Measurements from ENCODE around the gene RMI1.

Gene RMI1

GRCh38 chr9:83991355-83991754 lies 10.8 kb downstream of the RMI1 start:
- no peaks in the 10 kb centered on the region for H3K9me3 ChIP-seq (ENCODE audit: control insufficient read depth, insufficient read depth, low read length)
- no peak overlapping the region for H3K4me3 ChIP-seq (ENCODE audit: low read depth, low read length)
- H3K4me1 ChIP-seq (ENCODE audit: control insufficient read depth, insufficient read depth, low read length) = no peaks in the 10 kb centered on the region
- no peaks in the 10 kb centered on the region for H3K36me3 ChIP-seq (ENCODE audit: control insufficient read depth, insufficient read depth, low read length)
- H3K9ac ChIP-seq (ENCODE audit: low read depth, low read length) = no peak overlapping the region
- no peaks in the 10 kb centered on the region for H3K27me3 ChIP-seq (ENCODE audit: control insufficient read depth, insufficient read depth, low read length)

GRCh38 chr9:83992407-83992806 lies 11.8 kb downstream of the RMI1 start:
- Histone ChIP-seq H3K4me1 (ENCODE audit: control insufficient read depth, insufficient read depth, low read length) (no peaks in the 10 kb centered on the region), H3K9me3 (ENCODE audit: control insufficient read depth, insufficient read depth, low read length) (no peaks in the 10 kb centered on the region), H3K4me3 (ENCODE audit: low read depth, low read length) (no peak overlapping the region), H3K27me3 (ENCODE audit: control insufficient read depth, insufficient read depth, low read length) (no peaks in the 10 kb centered on the region), H3K9ac (ENCODE audit: low read depth, low read length) (no peak overlapping the region), H3K36me3 (ENCODE audit: control insufficient read depth, insufficient read depth, low read length) (no peaks in the 10 kb centered on the region)

GRCh38 chr9:83992901-83993300 lies 12.3 kb downstream of the RMI1 start:
- Histone ChIP-seq H3K36me3 (ENCODE audit: control insufficient read depth, insufficient read depth, low read length) (no peaks in the 10 kb centered on the region), H3K4me1 (ENCODE audit: control insufficient read depth, insufficient read depth, low read length) (no peaks in the 10 kb centered on the region), H3K9ac (ENCODE audit: low read depth, low read length) (no peak overlapping the region), H3K9me3 (ENCODE audit: control insufficient read depth, insufficient read depth, low read length) (no peaks in the 10 kb centered on the region), H3K4me3 (ENCODE audit: low read depth, low read length) (no peak overlapping the region), H3K27me3 (ENCODE audit: control insufficient read depth, insufficient read depth, low read length) (no peaks in the 10 kb centered on the region)

- no peaks in the 10 kb centered on the region for H3K4me1 ChIP-seq (ENCODE audit: control insufficient read depth, insufficient read depth, low read length)
- H3K4me3 ChIP-seq (ENCODE audit: low read depth, low read length) = no peak overlapping the region
- no peaks in the 10 kb centered on the region for H3K27me3 ChIP-seq (ENCODE audit: control insufficient read depth, insufficient read depth, low read length)
- no peak overlapping the region for H3K9ac ChIP-seq (ENCODE audit: low read depth, low read length)
- H3K9me3 ChIP-seq (ENCODE audit: control insufficient read depth, insufficient read depth, low read length) = no peaks in the 10 kb centered on the region
- H3K36me3 ChIP-seq (ENCODE audit: control insufficient read depth, insufficient read depth, low read length) = no peaks in the 10 kb centered on the region
Measured at GRCh38 chr9:83996126-83996525, 15.5 kb downstream of the RMI1 start.

- Histone ChIP-seq H3K9ac (ENCODE audit: low read depth, low read length) (no peak overlapping the region), H3K9me3 (ENCODE audit: control insufficient read depth, insufficient read depth, low read length) (no peaks in the 10 kb centered on the region), H3K4me3 (ENCODE audit: low read depth, low read length) (no peak overlapping the region), H3K27me3 (ENCODE audit: control insufficient read depth, insufficient read depth, low read length) (no peaks in the 10 kb centered on the region), H3K4me1 (ENCODE audit: control insufficient read depth, insufficient read depth, low read length) (no peaks in the 10 kb centered on the region), H3K36me3 (ENCODE audit: control insufficient read depth, insufficient read depth, low read length) (no peaks in the 10 kb centered on the region)
Measured at GRCh38 chr9:83999141-83999918, 18.7 kb downstream of the RMI1 start.

GRCh38 chr9:84000186-84000585 lies 19.6 kb downstream of the RMI1 start:
- Histone ChIP-seq H3K4me3 (ENCODE audit: low read depth, low read length) (no peak overlapping the region), H3K9ac (ENCODE audit: low read depth, low read length) (no peak overlapping the region), H3K27me3 (ENCODE audit: control insufficient read depth, insufficient read depth, low read length) (no peaks in the 10 kb centered on the region), H3K4me1 (ENCODE audit: control insufficient read depth, insufficient read depth, low read length) (no peaks in the 10 kb centered on the region), H3K36me3 (ENCODE audit: control insufficient read depth, insufficient read depth, low read length) (no peaks in the 10 kb centered on the region), H3K9me3 (ENCODE audit: control insufficient read depth, insufficient read depth, low read length) (no peaks in the 10 kb centered on the region)

GRCh38 chr9:84001621-84002020 lies 21.0 kb downstream of the RMI1 start:
- Histone ChIP-seq H3K4me1 (ENCODE audit: control insufficient read depth, insufficient read depth, low read length) (no peaks in the 10 kb centered on the region), H3K36me3 (ENCODE audit: control insufficient read depth, insufficient read depth, low read length) (no peaks in the 10 kb centered on the region), H3K4me3 (ENCODE audit: low read depth, low read length) (no peak overlapping the region), H3K9me3 (ENCODE audit: control insufficient read depth, insufficient read depth, low read length) (no peaks in the 10 kb centered on the region), H3K9ac (ENCODE audit: low read depth, low read length) (no peak overlapping the region), H3K27me3 (ENCODE audit: control insufficient read depth, insufficient read depth, low read length) (no peaks in the 10 kb centered on the region)

GRCh38 chr9:84002344-84002743 lies 21.7 kb downstream of the RMI1 start:
- no peak overlapping the region for H3K9ac ChIP-seq (ENCODE audit: low read depth, low read length)
- H3K36me3 ChIP-seq (ENCODE audit: control insufficient read depth, insufficient read depth, low read length) = no peaks in the 10 kb centered on the region
- H3K4me3 ChIP-seq (ENCODE audit: low read depth, low read length) = no peak overlapping the region
- no peaks in the 10 kb centered on the region for H3K27me3 ChIP-seq (ENCODE audit: control insufficient read depth, insufficient read depth, low read length)
- no peaks in the 10 kb centered on the region for H3K4me1 ChIP-seq (ENCODE audit: control insufficient read depth, insufficient read depth, low read length)
- H3K9me3 ChIP-seq (ENCODE audit: control insufficient read depth, insufficient read depth, low read length) = no peaks in the 10 kb centered on the region

GRCh38 chr9:84003246-84003645 lies 22.6 kb downstream of the RMI1 start:
- no peaks in the 10 kb centered on the region for H3K27me3 ChIP-seq (ENCODE audit: control insufficient read depth, insufficient read depth, low read length)
- no peak overlapping the region for H3K9ac ChIP-seq (ENCODE audit: low read depth, low read length)

GRCh38 chr9:84007662-84008061 lies 27.1 kb downstream of the RMI1 start:
- H3K4me3 ChIP-seq (ENCODE audit: low read depth, low read length) = no peak overlapping the region
- H3K4me1 ChIP-seq (ENCODE audit: control insufficient read depth, insufficient read depth, low read length) = no peaks in the 10 kb centered on the region
- no peaks in the 10 kb centered on the region for H3K27me3 ChIP-seq (ENCODE audit: control insufficient read depth, insufficient read depth, low read length)
- no peak overlapping the region for H3K9ac ChIP-seq (ENCODE audit: low read depth, low read length)
- H3K9me3 ChIP-seq (ENCODE audit: control insufficient read depth, insufficient read depth, low read length) = no peaks in the 10 kb centered on the region
- H3K36me3 ChIP-seq (ENCODE audit: control insufficient read depth, insufficient read depth, low read length) = no peaks in the 10 kb centered on the region

More at GRCh38 chr9:84003246-84003645, 22.6 kb downstream of the RMI1 start:
- Histone ChIP-seq H3K36me3 (ENCODE audit: control insufficient read depth, insufficient read depth, low read length) (no peaks in the 10 kb centered on the region), H3K4me1 (ENCODE audit: control insufficient read depth, insufficient read depth, low read length) (no peaks in the 10 kb centered on the region), H3K4me3 (ENCODE audit: low read depth, low read length) (no peak overlapping the region), H3K9me3 (ENCODE audit: control insufficient read depth, insufficient read depth, low read length) (no peaks in the 10 kb centered on the region)

GRCh38 chr9:84024041-84024575 lies 43.5 kb downstream of the RMI1 start:
- Histone ChIP-seq H3K9me3 (ENCODE audit: control insufficient read depth, insufficient read depth, low read length) (no peaks in the 10 kb centered on the region), H3K36me3 (ENCODE audit: control insufficient read depth, insufficient read depth, low read length) (no peaks in the 10 kb centered on the region), H3K9ac (ENCODE audit: low read depth, low read length) (no peak overlapping the region), H3K4me3 (ENCODE audit: low read depth, low read length) (no peak overlapping the region), H3K4me1 (ENCODE audit: control insufficient read depth, insufficient read depth, low read length) (no peaks in the 10 kb centered on the region), H3K27me3 (ENCODE audit: control insufficient read depth, insufficient read depth, low read length) (no peaks in the 10 kb centered on the region)

GRCh38 chr9:84027201-84027600 lies 46.6 kb downstream of the RMI1 start:
- H3K4me3 ChIP-seq (ENCODE audit: low read depth, low read length) = no peak overlapping the region
- no peaks in the 10 kb centered on the region for H3K4me1 ChIP-seq (ENCODE audit: control insufficient read depth, insufficient read depth, low read length)
- H3K9ac ChIP-seq (ENCODE audit: low read depth, low read length) = no peak overlapping the region
- H3K27me3 ChIP-seq (ENCODE audit: control insufficient read depth, insufficient read depth, low read length) = no peaks in the 10 kb centered on the region
- no peaks in the 10 kb centered on the region for H3K36me3 ChIP-seq (ENCODE audit: control insufficient read depth, insufficient read depth, low read length)
- no peaks in the 10 kb centered on the region for H3K9me3 ChIP-seq (ENCODE audit: control insufficient read depth, insufficient read depth, low read length)
